PC-3 (cell line): ENCODE data around the gene SMAD3. TPM values are rescaled to one million over a fixed set of nuclear protein-coding genes. Genes with fewer than 3 reads are reported as not detected.
A peak's percentile ranks its signal among the peaks of the same experiment; 100 is the strongest.
"Not testable (repeated sequence)": the region's sequence is repeated elsewhere in the genome, so short reads cannot be mapped to it uniquely, and the experiment has no call there.

Experiments
- ATAC-seq: fragments of 200-7000 bp; cut with Tn5 transposase; 2 replicates; pipeline ENCODE4 v1.9.1; 2020; ENCODE audit warnings: mild to moderate bottlenecking, moderate library complexity
- BruUV-seq: library from RNA; stranded (reverse); fragments of 400-500 nt; replicated peaks from 2 replicates; lab custom pipeline; 2021; lab: Mats Ljungman, UMichigan
- CTCF ChIA-PET: fragments of 300-600 bp; sonication (Branson Sonifier 250); formaldehyde crosslinking; loops from one replicate; lab custom pipeline; 2022; ENCODE audit warnings: antibody characterized with exemption; lab: Charles Lee
- POLR2A ChIA-PET: fragments of 300-600 bp; sonication (Branson Sonifier 250); formaldehyde crosslinking; loops from one replicate; lab custom pipeline; 2022; ENCODE audit warnings: antibody characterized with exemption; ENCODE audit not compliant: unreplicated experiment; lab: Charles Lee
- DNase-seq: peaks from one replicate; pipeline ENCODE4 v3.0.0-alpha.2; 2015
- H2AFZ ChIP-seq: fragments of 300-600 bp; sonication (generic); 2 replicates; pipeline ENCODE4 v1.6.0; 2016; ENCODE audit warnings: antibody characterized with exemption, low read length
- H3F3A ChIP-seq: fragments of 300-600 bp; sonication (generic); one replicate; pipeline ENCODE4 v1.6.0; 2017; ENCODE audit warnings: antibody characterized with exemption, low read length, control low read depth, mild to moderate bottlenecking; ENCODE audit not compliant: unreplicated experiment
- H3K27ac ChIP-seq: fragments of 300-600 bp; sonication (generic); 2 replicates; pipeline ENCODE4 v1.5.1; 2016; ENCODE audit warnings: mild to moderate bottlenecking, low read length
- H3K27me3 ChIP-seq: fragments of 300-600 bp; sonication (generic); 2 replicates; pipeline ENCODE4 v1.6.1; 2016; ENCODE audit warnings: low read length, mixed read lengths
- H3K36me3 ChIP-seq: fragments of 300-600 bp; sonication (generic); 2 replicates; pipeline ENCODE4 v1.6.1; 2016; ENCODE audit warnings: low read depth, mixed run types, low read length, mixed read lengths
- H3K4me1 ChIP-seq: fragments of 300-600 bp; sonication (generic); 2 replicates; pipeline ENCODE4 v1.5.1; 2016; ENCODE audit warnings: low read length; ENCODE audit not compliant: insufficient read depth
- H3K4me2 ChIP-seq: fragments of 300-600 bp; sonication (generic); 2 replicates; pipeline ENCODE4 v1.6.0; 2016; ENCODE audit warnings: low read length
- H3K4me3 ChIP-seq: fragments of 300-600 bp; sonication (generic); 2 replicates; pipeline ENCODE4 v1.5.1; 2016; ENCODE audit warnings: mild to moderate bottlenecking, low read length, mixed read lengths
- H3K79me2 ChIP-seq: fragments of 300-600 bp; sonication (generic); 2 replicates; pipeline ENCODE4 v1.6.1; 2017; ENCODE audit warnings: low read length, mixed read lengths
- H3K9ac ChIP-seq: fragments of 300-600 bp; sonication (generic); 2 replicates; pipeline ENCODE4 v1.6.0; 2016; ENCODE audit warnings: mild to moderate bottlenecking, low read length
- H3K9me2 ChIP-seq: fragments of 300-600 bp; sonication (generic); replicated peaks from 2 replicates; pipeline ENCODE4 v1.6.1; 2016; ENCODE audit warnings: mixed run types, low read length, mixed read lengths
- H3K9me3 ChIP-seq: fragments of 300-600 bp; sonication (generic); 2 replicates; pipeline ENCODE4 v1.6.1; 2016; ENCODE audit warnings: low read length, mixed read lengths
- H4K20me1 ChIP-seq: fragments of 300-600 bp; sonication (generic); 2 replicates; pipeline ENCODE4 v1.6.1; 2016; ENCODE audit warnings: low read length, mixed read lengths
- CTCF ChIP-seq: fragments of 300-600 bp; sonication (generic); conservative IDR thresholded peaks from 2 replicates; pipeline ENCODE4 v1.5.1; 2017; ENCODE audit warnings: antibody characterized with exemption, low read depth, mild to moderate bottlenecking, low read length
- EZH2 ChIP-seq: fragments of 300-600 bp; sonication (generic); IDR thresholded peaks from one replicate; pipeline ENCODE4 v1.6.1; 2017; ENCODE audit warnings: antibody characterized with exemption, mild to moderate bottlenecking, low read length; ENCODE audit not compliant: unreplicated experiment
- EZH2phosphoT487 ChIP-seq: fragments of 300-600 bp; sonication (generic); IDR thresholded peaks from 2 replicates; pipeline ENCODE4 v1.6.1; 2018; ENCODE audit warnings: mild to moderate bottlenecking, antibody characterized with exemption, low read length, borderline replicate concordance
- intact Hi-C: fragments of 100-400 bp; cut with micrococcal nuclease; formaldehyde crosslinking; loops from 2 replicates; pipeline ENCODE4 v1.9.0; 2023
- total RNA-seq: library from RNA; depleted of rRNA; stranded (reverse); fragments of >200 nt; gene quantifications from 2 replicates; pipeline ENCODE4 v1.2.3, GENCODE V29; 2014

The SMAD3 gene
- total RNA-seq, 1 experiment from 2014 or later: 75.6 TPM

GRCh38 chr15:67074886-67075229 is 9.5 kb downstream of the SMAD3 start:
- Histone ChIP-seq H3K36me3 (peaks cover 46% of the 10 kb centered on the region), H2AFZ (no peak overlapping the region), H4K20me1 (peaks cover 54% of the 10 kb centered on the region), H3K79me2 (peaks cover 100% of the 10 kb centered on the region), H3K9me3 (no peaks in the 10 kb centered on the region), H3K9me2 (no peaks in the 10 kb centered on the region), H3K27ac (peak overlapping the region; percentile 36; the same call in 1 of the 2 replicates), H3F3A (no peaks in the 10 kb centered on the region), H3K27me3 (no peaks in the 10 kb centered on the region), H3K4me1 (peaks cover 80% of the 10 kb centered on the region), H3K9ac (no peak overlapping the region), H3K4me3 (no peak overlapping the region), H3K4me2 (peak overlapping the region; percentile 19; the same call in 1 of the 2 replicates)
- ChIA-PET POLR2A (no interaction called here), CTCF (no interaction called here)
- intact Hi-C loops: loop anchor here (1.0 kb wide), 1 partner anchor 100 kb away; no protein-coding TSS in a partner anchor
- DNase-seq (no peak), ATAC-seq (no peak)
- BruUV-seq: no TSS peak
- TF ChIP-seq CTCF (no peak), EZH2phosphoT487 (no peak), EZH2 (no peak)

DNA sequence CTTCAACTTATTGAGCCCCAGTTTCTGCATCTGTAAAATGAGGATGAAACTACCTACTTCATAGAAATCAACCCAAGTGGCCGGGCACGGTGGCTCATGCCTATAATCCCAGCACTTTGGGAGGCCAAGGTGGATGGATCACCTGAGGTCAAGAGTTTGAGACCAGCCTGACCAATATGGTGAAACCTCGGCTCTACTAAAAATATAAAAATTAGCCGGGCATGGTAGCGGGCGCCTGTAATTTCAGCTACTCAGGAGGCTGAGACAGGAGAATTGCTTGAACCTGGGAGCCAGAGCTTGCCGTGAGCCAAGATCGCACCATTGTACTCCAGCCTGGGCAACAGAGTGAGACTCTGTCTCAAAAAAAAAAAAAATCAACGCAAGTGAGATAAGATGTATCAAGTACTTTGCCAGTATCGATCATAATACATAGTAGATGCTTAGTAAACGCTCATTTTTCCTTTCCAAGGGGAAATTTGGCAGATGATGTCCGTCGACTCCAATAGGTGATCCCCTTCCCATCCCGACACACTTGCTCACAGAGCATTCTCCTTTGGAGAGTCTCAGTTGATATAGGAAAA is 10.2 kb downstream of the SMAD3 start:
- H3K27me3 ChIP-seq, H2AFZ ChIP-seq, H3K9me3 ChIP-seq, H3K9ac ChIP-seq, H3K4me3 ChIP-seq, ATAC-seq, POLR2A ChIA-PET, CTCF ChIA-PET, intact Hi-C loops, H3F3A ChIP-seq, DNase-seq, H3K9me2 ChIP-seq, BruUV-seq: not testable (repeated sequence)
- H3K79me2 ChIP-seq: peaks cover 100% of the 10 kb centered on the region
- H3K4me2 ChIP-seq: peak overlapping the region; percentile 41
- peaks cover 53% of the 10 kb centered on the region for H3K36me3 ChIP-seq
- H3K4me1 ChIP-seq: peaks cover 80% of the 10 kb centered on the region
- peak overlapping the region; percentile 36 for H3K27ac ChIP-seq
- peaks cover 53% of the 10 kb centered on the region for H4K20me1 ChIP-seq

DNA sequence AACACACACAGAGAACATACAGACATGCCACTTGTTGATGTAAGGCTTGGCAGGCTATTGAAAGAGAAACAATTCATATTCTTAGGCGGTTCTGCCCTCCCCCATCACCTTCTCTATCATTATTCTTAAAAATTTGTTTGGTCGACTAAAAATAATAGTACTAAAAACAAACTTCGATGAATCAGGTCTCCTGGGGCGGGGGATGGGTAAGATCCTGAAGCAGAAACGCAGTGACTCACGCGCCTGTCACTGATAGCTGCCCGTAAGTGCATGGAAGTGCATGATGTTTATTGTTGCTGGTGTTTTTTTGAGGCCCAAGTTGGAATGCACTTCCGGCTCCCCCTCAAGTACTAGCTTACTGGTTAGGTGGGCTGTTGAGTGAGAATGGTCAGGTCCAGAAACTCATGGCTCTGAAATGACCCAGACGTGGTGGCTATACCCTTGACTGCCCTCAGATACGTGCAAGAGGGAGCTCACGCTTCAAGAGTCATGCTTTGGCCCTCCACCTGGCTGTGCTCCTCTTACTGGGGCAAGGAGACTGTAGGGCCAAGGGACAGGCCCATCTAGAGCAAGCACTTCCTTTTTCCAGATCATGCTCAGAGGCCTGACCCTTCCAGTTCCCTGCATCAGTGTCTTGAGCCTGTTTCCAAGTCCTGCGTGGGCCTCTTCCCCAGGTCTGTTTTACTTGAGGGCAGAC is 10.9 kb downstream of the SMAD3 start:
- H3K9me3 ChIP-seq: no peaks in the 10 kb centered on the region
- no peak overlapping the region for H3K9ac ChIP-seq
- H3K36me3 ChIP-seq: peaks cover 53% of the 10 kb centered on the region
- H2AFZ ChIP-seq: no peak overlapping the region
- DNase-seq (peak; percentile 81), ATAC-seq (peak; percentile 57)
- intact Hi-C loops: no loop called here
- CTCF ChIA-PET: no interaction called here
- H4K20me1 ChIP-seq: peaks cover 53% of the 10 kb centered on the region
- no peak overlapping the region for H3K4me3 ChIP-seq
- no peak for TF ChIP-seq CTCF
- no peak for TF ChIP-seq EZH2
- no TSS peak for BruUV-seq
- peak overlapping the region; percentile 41 for H3K4me2 ChIP-seq
- H3K4me1 ChIP-seq: peaks cover 80% of the 10 kb centered on the region
- H3K27me3 ChIP-seq: no peaks in the 10 kb centered on the region
- peak overlapping the region; percentile 43 for H3K27ac ChIP-seq
- H3K9me2 ChIP-seq: no peaks in the 10 kb centered on the region
- POLR2A ChIA-PET: no interaction called here
- H3K79me2 ChIP-seq: peaks cover 100% of the 10 kb centered on the region
- H3F3A ChIP-seq: no peaks in the 10 kb centered on the region
